Embryonic facial prominence (tissue), 1 donor: Measurements from ENCODE around the gene CLIP4.

ENCODE experiments used
- DNase-seq: peaks from one replicate; pipeline ENCODE4 v3.0.0-alpha.2; 2016; ENCODE audit errors: extremely low spot score

Gene CLIP4

GRCh38 chr2:29220506-29221270, 105.5 kb downstream of the CLIP4 start:
- DNase-seq = no peak

GRCh38 chr2:29222381-29223179, 107.4 kb downstream of the CLIP4 start:
- no peak for DNase-seq

GRCh38 chr2:29223257-29223656, 108.0 kb downstream of the CLIP4 start:
- DNase-seq = no peak

GRCh38 chr2:29223851-29224692, 108.9 kb downstream of the CLIP4 start:
- DNase-seq = no peak

GRCh38 chr2:29224693-29225551, 109.7 kb downstream of the CLIP4 start:
- DNase-seq = no peak

- no peak for DNase-seq
These were observed 110.6 kb downstream of the CLIP4 start for GRCh38 chr2:29225814-29226213.

- DNase-seq = no peak
These were observed 111.2 kb downstream of the CLIP4 start for GRCh38 chr2:29226375-29226774.

GRCh38 chr2:29226808-29227207, 111.6 kb downstream of the CLIP4 start:
- DNase-seq = no peak

- DNase-seq = no peak
These were observed 112.9 kb downstream of the CLIP4 start for GRCh38 chr2:29227935-29228675.

- no peak for DNase-seq
These were observed 113.7 kb downstream of the CLIP4 start for GRCh38 chr2:29228947-29229346.

GRCh38 chr2:29229640-29230039, 114.4 kb downstream of the CLIP4 start:
- no peak for DNase-seq

- no peak for DNase-seq
These were observed 116.8 kb downstream of the CLIP4 start for GRCh38 chr2:29232041-29232440.

- DNase-seq = peak; percentile 55
These were observed 118.2 kb downstream of the CLIP4 start for GRCh38 chr2:29233428-29233827.

- no peak for DNase-seq
These were observed 120.2 kb downstream of the CLIP4 start for GRCh38 chr2:29235411-29235810.

GRCh38 chr2:29236074-29236473, 120.9 kb downstream of the CLIP4 start:
- no peak for DNase-seq

GRCh38 chr2:29238497-29238896, 123.3 kb downstream of the CLIP4 start:
- no peak for DNase-seq
